Neural progenitor cell (in vitro differentiated cells): ENCODE measurements around the gene PSMD5. TPM values are rescaled to one million over a fixed set of nuclear protein-coding genes. Genes with fewer than 3 reads are reported as not detected.

Source experiments
- DNase-seq: peaks from one replicate; pipeline ENCODE4 v3.0.0-alpha.2; 2016; ENCODE audit warnings: low spot score
- H2AFZ ChIP-seq: fragments of 200-600 bp; sonication (generic); replicated peaks from 2 replicates; pipeline ENCODE4 v1.6.1; 2016; ENCODE audit warnings: antibody characterized with exemption
- H3F3A ChIP-seq: fragments of 200-600 bp; sonication (generic); 2 replicates; pipeline ENCODE4 v1.6.1; 2016; ENCODE audit warnings: antibody characterized with exemption, low read depth
- H3K27ac ChIP-seq: fragments of 200-600 bp; sonication (generic); 2 replicates; pipeline ENCODE4 v1.5.1; 2016; ENCODE audit warnings: mild to moderate bottlenecking
- H3K27me3 ChIP-seq: fragments of 200-600 bp; sonication (generic); 2 replicates; pipeline ENCODE4 v1.6.1; 2016; ENCODE audit warnings: mild to moderate bottlenecking, moderate library complexity
- H3K36me3 ChIP-seq: fragments of 200-600 bp; sonication (generic); 2 replicates; pipeline ENCODE4 v1.5.1; 2016
- H3K4me1 ChIP-seq: fragments of 200-600 bp; sonication (generic); 2 replicates; pipeline ENCODE4 v1.6.1; 2016; ENCODE audit warnings: mixed run types
- H3K4me2 ChIP-seq: fragments of 200-600 bp; sonication (generic); 2 replicates; pipeline ENCODE4 v1.6.1; 2016
- H3K4me3 ChIP-seq: fragments of 200-600 bp; sonication (generic); 2 replicates; pipeline ENCODE4 v1.5.1; 2016
- H3K79me2 ChIP-seq: fragments of 200-600 bp; sonication (generic); 2 replicates; pipeline ENCODE4 v1.6.1; 2016; ENCODE audit warnings: low read depth
- H3K9ac ChIP-seq: fragments of 200-600 bp; sonication (generic); 2 replicates; pipeline ENCODE4 v1.6.1; 2016
- H3K9me3 ChIP-seq: fragments of 200-600 bp; sonication (generic); 2 replicates; pipeline ENCODE4 v1.5.1; 2016; ENCODE audit warnings: low read depth
- H4K20me1 ChIP-seq: fragments of 200-600 bp; sonication (generic); 2 replicates; pipeline ENCODE4 v1.6.1; 2016; ENCODE audit warnings: low read depth
- H3K27ac Mint-ChIP-seq: 3 replicates; pipeline ENCODE4 v1.8.0; 2021; ENCODE audit warnings: mixed read lengths
- H3K27me3 Mint-ChIP-seq: 2 replicates; pipeline ENCODE4 v1.8.0; 2022; ENCODE audit warnings: low read depth, mild to moderate bottlenecking, inconsistent platforms, moderate library complexity, mixed read lengths; ENCODE audit not compliant: insufficient read depth
- H3K36me3 Mint-ChIP-seq: 3 replicates; pipeline ENCODE4 v1.8.0; 2021; ENCODE audit warnings: mixed read lengths
- H3K4me1 Mint-ChIP-seq: 3 replicates; pipeline ENCODE4 v1.8.0; 2021; ENCODE audit warnings: mixed read lengths
- H3K4me3 Mint-ChIP-seq: 3 replicates; pipeline ENCODE4 v1.8.0; 2021; ENCODE audit warnings: mild to moderate bottlenecking, moderate library complexity, mixed read lengths
- H3K9me3 Mint-ChIP-seq: 3 replicates; pipeline ENCODE4 v1.8.0; 2020; ENCODE audit warnings: mixed read lengths
- CTCF ChIP-seq: fragments of 200-600 bp; sonication (generic); IDR thresholded peaks from 2 replicates; pipeline ENCODE4 v1.5.1; 2017; ENCODE audit warnings: antibody characterized with exemption, mild to moderate bottlenecking
- EZH2 ChIP-seq: fragments of 200-600 bp; sonication (generic); IDR thresholded peaks from 2 replicates; pipeline ENCODE4 v1.6.1; 2017; ENCODE audit warnings: antibody characterized with exemption, mild to moderate bottlenecking, moderate library complexity
- EZH2phosphoT487 ChIP-seq: fragments of 200-600 bp; sonication (generic); IDR thresholded peaks from 2 replicates; pipeline ENCODE4 v1.6.1; 2017; ENCODE audit warnings: antibody characterized with exemption
- total RNA-seq: library from RNA; depleted of rRNA; stranded (reverse); fragments of >200 nt; gene quantifications from 2 replicates; pipeline ENCODE4 v1.2.3, GENCODE V29; 2015; ENCODE audit warnings: low replicate concordance

The PSMD5 gene
- total RNA-seq, 1 donor from 2014 or later: 8.7 TPM

GRCh38 chr9:120820095-120820494 is 22.6 kb downstream of the PSMD5 start:
- Histone ChIP-seq H3F3A (no peaks in the 10 kb centered on the region), H3K36me3 (no peaks in the 10 kb centered on the region), H3K27ac (no peak overlapping the region), H3K4me1 (no peaks in the 10 kb centered on the region), H3K79me2 (no peaks in the 10 kb centered on the region), H2AFZ (no peak overlapping the region), H3K9ac (no peak overlapping the region), H4K20me1 (no peaks in the 10 kb centered on the region), H3K27me3 (no peaks in the 10 kb centered on the region), H3K4me2 (no peak overlapping the region), H3K4me3 (no peak overlapping the region), H3K9me3 (no peaks in the 10 kb centered on the region)
- Mint-ChIP-seq H3K9me3 (peaks cover 3% of the 10 kb centered on the region), H3K27me3 (no peaks in the 10 kb centered on the region), H3K27ac (no peak overlapping the region), H3K4me3 (no peak overlapping the region), H3K36me3 (peaks cover 14% of the 10 kb centered on the region), H3K4me1 (no peaks in the 10 kb centered on the region)
- TF ChIP-seq EZH2: no peak
- no peak for TF ChIP-seq EZH2phosphoT487
- no peak for TF ChIP-seq CTCF
- no peak for DNase-seq

- H3K4me2 ChIP-seq: no peak overlapping the region
- Mint-ChIP-seq H3K4me1 (no peaks in the 10 kb centered on the region), H3K27ac (no peak overlapping the region), H3K4me3 (no peak overlapping the region), H3K36me3 (peaks cover 6% of the 10 kb centered on the region), H3K27me3 (no peaks in the 10 kb centered on the region), H3K9me3 (no peaks in the 10 kb centered on the region)
- no peaks in the 10 kb centered on the region for H3F3A ChIP-seq
- no peaks in the 10 kb centered on the region for H3K36me3 ChIP-seq
- no peaks in the 10 kb centered on the region for H3K79me2 ChIP-seq
- no peaks in the 10 kb centered on the region for H3K27me3 ChIP-seq
- no peak overlapping the region for H3K4me3 ChIP-seq
- H3K9ac ChIP-seq: no peak overlapping the region
- no peaks in the 10 kb centered on the region for H3K4me1 ChIP-seq
- no peak overlapping the region for H3K27ac ChIP-seq
- TF ChIP-seq EZH2: no peak
- TF ChIP-seq EZH2phosphoT487: no peak
- no peak for TF ChIP-seq CTCF
- no peak for DNase-seq
- H3K9me3 ChIP-seq: no peaks in the 10 kb centered on the region
- no peaks in the 10 kb centered on the region for H4K20me1 ChIP-seq
- no peak overlapping the region for H2AFZ ChIP-seq
Observed at GRCh38 chr9:120818595-120818994, 24.1 kb downstream of the PSMD5 start.

- TF ChIP-seq EZH2 (no peak), CTCF (no peak), EZH2phosphoT487 (no peak)
- Histone ChIP-seq H4K20me1 (no peaks in the 10 kb centered on the region), H3K4me1 (no peaks in the 10 kb centered on the region), H3F3A (no peaks in the 10 kb centered on the region), H3K4me3 (no peak overlapping the region), H3K36me3 (no peaks in the 10 kb centered on the region), H3K79me2 (no peaks in the 10 kb centered on the region), H3K9me3 (no peaks in the 10 kb centered on the region), H3K4me2 (no peak overlapping the region), H3K27ac (no peak overlapping the region), H2AFZ (no peak overlapping the region), H3K9ac (no peak overlapping the region), H3K27me3 (no peaks in the 10 kb centered on the region)
- DNase-seq: no peak
- Mint-ChIP-seq H3K4me1 (no peaks in the 10 kb centered on the region), H3K27ac (no peak overlapping the region), H3K4me3 (no peak overlapping the region), H3K36me3 (peaks cover 4% of the 10 kb centered on the region), H3K27me3 (no peaks in the 10 kb centered on the region), H3K9me3 (no peaks in the 10 kb centered on the region)
Observed at GRCh38 chr9:120815075-120815474, 27.6 kb downstream of the PSMD5 start.

GRCh38 chr9:120808931-120809330 is 33.8 kb downstream of the PSMD5 start:
- H3K4me3 ChIP-seq: no peak overlapping the region
- no peaks in the 10 kb centered on the region for H3K27me3 Mint-ChIP-seq
- H3F3A ChIP-seq: no peaks in the 10 kb centered on the region
- H3K4me1 Mint-ChIP-seq: no peaks in the 10 kb centered on the region
- peaks cover 19% of the 10 kb centered on the region for H3K36me3 Mint-ChIP-seq
- no peak for TF ChIP-seq EZH2
- peaks cover 12% of the 10 kb centered on the region for H3K9me3 ChIP-seq
- no peak for DNase-seq
- H3K4me1 ChIP-seq: no peaks in the 10 kb centered on the region
- H3K27ac Mint-ChIP-seq: no peak overlapping the region
- H3K27me3 ChIP-seq: no peaks in the 10 kb centered on the region
- H3K4me3 Mint-ChIP-seq: no peak overlapping the region
- H3K27ac ChIP-seq: no peak overlapping the region
- H3K9ac ChIP-seq: no peak overlapping the region
- H3K36me3 ChIP-seq: no peaks in the 10 kb centered on the region
- no peaks in the 10 kb centered on the region for H3K79me2 ChIP-seq
- no peaks in the 10 kb centered on the region for H4K20me1 ChIP-seq
- H2AFZ ChIP-seq: no peak overlapping the region
- H3K4me2 ChIP-seq: no peak overlapping the region
- peaks cover 35% of the 10 kb centered on the region for H3K9me3 Mint-ChIP-seq
